GM23338 (cell line): Measurements from ENCODE around the gene BICDL2. TPM values are rescaled to one million over a fixed set of nuclear protein-coding genes. Genes with fewer than 3 reads are reported as not detected.

Experiments used
- CREB1 ChIP-seq: fragments of 250-450 bp; sonication (Bioruptor Pico); IDR thresholded peaks from 2 replicates; pipeline ENCODE4 v1.5.0; 2020; ENCODE audit warnings: low read depth, mild to moderate bottlenecking, moderate library complexity
- CTCF ChIP-seq, 2 experiments: fragments of 200-600 bp in 1 of 2; sonication (generic) in 1 of 2; conservative IDR thresholded peaks; 2 replicates each; pipeline versions ENCODE4 v1.5.1 to v1.6.1; 2016 to 2017; ENCODE audit warnings: antibody characterized with exemption in 2 of 2, low read depth in 2 of 2, mild to moderate bottlenecking in 2 of 2, moderate library complexity in 1 of 2
- EZH2phosphoT487 ChIP-seq: fragments of 200-600 bp; sonication (generic); IDR thresholded peaks from one replicate; pipeline ENCODE4 v1.8.1; 2018; ENCODE audit warnings: antibody characterized with exemption; ENCODE audit not compliant: unreplicated experiment
- JUNB ChIP-seq: IDR thresholded peaks from one replicate; pipeline ENCODE4 v1.6.1; 2016; ENCODE audit warnings: antibody characterized with exemption; ENCODE audit not compliant: unreplicated experiment
- NANOG ChIP-seq: IDR thresholded peaks from 2 replicates; pipeline ENCODE4 v1.6.1; 2016; ENCODE audit warnings: antibody characterized with exemption, borderline replicate concordance
- STAT1 ChIP-seq: IDR thresholded peaks from one replicate; pipeline ENCODE4 v1.6.1; 2016; ENCODE audit warnings: antibody characterized with exemption; ENCODE audit not compliant: unreplicated experiment
- ZNF331 ChIP-seq: fragments of 250-450 bp; sonication (Bioruptor Pico); IDR thresholded peaks from 2 replicates; pipeline ENCODE4 v1.5.0; 2020; ENCODE audit warnings: low read depth, mild to moderate bottlenecking, moderate library complexity
- ZNF462 ChIP-seq: fragments of 250-450 bp; sonication (Bioruptor Pico); IDR thresholded peaks from 2 replicates; pipeline ENCODE4 v1.5.0; 2020; ENCODE audit warnings: mild to moderate bottlenecking, moderate library complexity
- polyA plus RNA-seq: library from polyadenylated mRNA; unstranded; fragments of >200 nt; fragmentation: Nextera tagmentation; extraction: Ambion mirVana; gene quantifications from 2 replicates; pipeline ENCODE4 v1.2.1, GENCODE V29; 2016
- total RNA-seq: library from RNA; depleted of rRNA; stranded (reverse); fragments of >200 nt; shearing (Covaris generic); gene quantifications from 2 replicates; pipeline ENCODE4 v1.2.3, GENCODE V29; 2014

The BICDL2 gene
- total and polyA plus RNA-seq, 2 experiments from 2014 or later: 12.7 to 18.4 TPM

GRCh38 chr16:3046641-3047386 is 10.1 kb upstream of the BICDL2 start (continued):
- TF ChIP-seq ZNF462 (no peak), EZH2phosphoT487 (no peak), CREB1 (CRISPR knock-in tag) (no peak), STAT1 (no peak), ZNF331 (CRISPR knock-in tag) (no peak), CTCF (conservative IDR thresholded peaks at IDR 0.05; ENCODE audit: low read depth in 2 of 2) (no peak), NANOG (no peak), JUNB (no peak)
